HepG2 (cell line): ENCODE results near the gene KATNAL1. TPM values are rescaled to one million over a fixed set of nuclear protein-coding genes. Genes with fewer than 3 reads are reported as not detected.

ENCODE experiments used
- ATAC-seq: fragments of 200-7000 bp; cut with Tn5 transposase; 3 replicates; pipeline ENCODE4 v1.9.1; 2020; ENCODE audit warnings: mild to moderate bottlenecking, moderate library complexity
- BruUV-seq: library from RNA; stranded (reverse); fragments of 400-500 nt; replicated peaks from 2 replicates; lab custom pipeline; 2021; lab: Mats Ljungman, UMichigan
- CTCF ChIA-PET: fragments of 300-600 bp; formaldehyde crosslinking; extraction: SDS; loops from one replicate; lab custom pipeline; 2021; ENCODE audit warnings: low total read pairs, inconsistent platforms, low intra/inter-chr PET ratio; lab: Yijun Ruan, JAX
- POLR2A ChIA-PET: fragments of 350-600 bp; sonication (Branson Sonifier 250); formaldehyde crosslinking; loops from one replicate; lab custom pipeline; 2020; ENCODE audit warnings: antibody characterized with exemption, inconsistent platforms; lab: Yijun Ruan, JAX
- DNase-seq: peaks from one replicate; pipeline ENCODE4 v3.0.0-alpha.2; 2015; ENCODE audit warnings: low spot score
- FAIRE-seq: peaks from 3 replicates; lab custom pipeline; 2011; peaks lifted over from hg19 to GRCh38; lab: Jason Lieb, UNC
- H2AFZ ChIP-seq: one replicate; pipeline ENCODE4 v1.6.1; 2011; ENCODE audit warnings: low read length, inconsistent platforms
- H3K27ac ChIP-seq: fragments of 300-600 bp; 3 replicates; pipeline ENCODE4 v1.8.0; 2011; ENCODE audit warnings: mixed run types, mild to moderate bottlenecking, mixed read lengths, low read length, inconsistent platforms; ENCODE audit not compliant: insufficient read depth; ENCODE audit errors: extremely low read length
- H3K27me3 ChIP-seq, 2 experiments: fragments of 200-600 bp in 1 of 2; 2 replicates in 1 of 2; 3 replicates in 1 of 2; pipeline versions ENCODE4 v1.6.0 to v1.8.0; 2011; ENCODE audit warnings: low read length in 2 of 2, mild to moderate bottlenecking in 2 of 2, moderate library complexity in 2 of 2, inconsistent platforms in 1 of 2; ENCODE audit not compliant: insufficient read depth in 2 of 2, control insufficient read depth in 1 of 2
- H3K36me3 ChIP-seq, 2 experiments: fragments of 200-600 bp in 1 of 2; replicated peaks in 1 of 2; 2 replicates in 1 of 2; 3 replicates in 1 of 2; pipeline versions ENCODE4 v1.5.1 to v1.8.0; 2011; ENCODE audit warnings: low read length in 2 of 2, inconsistent platforms in 1 of 2; ENCODE audit not compliant: insufficient read depth in 2 of 2, control insufficient read depth in 1 of 2
- H3K4me1 ChIP-seq: 2 replicates; pipeline ENCODE4 v1.5.1; 2012; ENCODE audit warnings: low read length, inconsistent platforms; ENCODE audit not compliant: insufficient read depth
- H3K4me2 ChIP-seq: 2 replicates; pipeline ENCODE4 v1.6.0; 2011; ENCODE audit warnings: low read depth, low read length, inconsistent platforms
- H3K4me3 ChIP-seq, 3 experiments: fragments of 200-600 bp in 1 of 3; sonication (generic), shearing (Covaris generic) in 1 of 3; replicated peaks in 1 of 3; 2 replicates each; pipeline ENCODE4 v1.5.1; 2011 to 2016; ENCODE audit warnings: low read length in 3 of 3, inconsistent platforms in 2 of 3, low read depth in 2 of 3, mild to moderate bottlenecking in 2 of 3, control low read depth in 1 of 3, mixed read lengths in 1 of 3; ENCODE audit not compliant: insufficient read depth in 1 of 3
- H3K79me2 ChIP-seq: one replicate; pipeline ENCODE4 v1.6.1; 2011; ENCODE audit warnings: low read length, inconsistent platforms; ENCODE audit not compliant: insufficient read depth
- H3K9ac ChIP-seq: 2 replicates; pipeline ENCODE4 v1.6.0; 2011; ENCODE audit warnings: mild to moderate bottlenecking, low read depth, low read length, inconsistent platforms; ENCODE audit not compliant: insufficient read depth
- H3K9me3 ChIP-seq: 2 replicates; pipeline ENCODE4 v1.5.1; 2012; ENCODE audit warnings: mild to moderate bottlenecking, low read length
- H4K20me1 ChIP-seq: 2 replicates; pipeline ENCODE4 v1.6.0; 2011; ENCODE audit warnings: inconsistent platforms, mild to moderate bottlenecking, low read length, moderate library complexity; ENCODE audit not compliant: insufficient read depth
- CEBPB ChIP-seq: IDR thresholded peaks from 2 replicates; pipeline ENCODE4 v1.6.1; 2011; ENCODE audit warnings: low read depth, low read length, improper control_type of control experiment, borderline replicate concordance
- HNF4G ChIP-seq, 2 experiments: sonication (generic) in 1 of 2; formaldehyde crosslinking in 1 of 2; IDR thresholded peaks; 2 replicates each; pipeline versions ENCODE4 v1.4.0 to v1.6.1; 2011 to 2020; ENCODE audit warnings: borderline replicate concordance in 2 of 2, low read depth in 2 of 2, mild to moderate bottlenecking in 2 of 2, low read length in 1 of 2, missing genetic modification reagents in 1 of 2, moderate library complexity in 1 of 2
- MAFK ChIP-seq, 2 experiments: IDR thresholded peaks in 1 of 2; conservative IDR thresholded peaks in 1 of 2; 2 replicates each; pipeline ENCODE4 v1.6.1; 2011; ENCODE audit warnings: improper control_type of control experiment in 2 of 2, low read length in 2 of 2
- NFE2L2 ChIP-seq: fragments of 150-350 bp; IDR thresholded peaks from 2 replicates; pipeline ENCODE4 v1.6.1; 2014; ENCODE audit warnings: low read length
- SIX4 ChIP-seq: sonication (generic); formaldehyde crosslinking; IDR thresholded peaks from 2 replicates; pipeline ENCODE4 v1.4.0; 2020; ENCODE audit warnings: missing genetic modification reagents
- SMARCC2 ChIP-seq: fragments of 450-650 bp; IDR thresholded peaks from 2 replicates; pipeline ENCODE4 v1.6.1; 2017; ENCODE audit warnings: antibody characterized with exemption, mild to moderate bottlenecking
- ZFP90 ChIP-seq: sonication (generic); formaldehyde crosslinking; IDR thresholded peaks from 2 replicates; pipeline ENCODE4 v1.8.0; 2022; ENCODE audit warnings: missing genetic modification reagents, mild to moderate bottlenecking, inconsistent platforms, borderline replicate concordance
- ZKSCAN5 ChIP-seq: sonication (generic); formaldehyde crosslinking; IDR thresholded peaks from 2 replicates; pipeline ENCODE4 v1.5.1; 2020; ENCODE audit warnings: mild to moderate bottlenecking, missing genetic modification reagents
- ZNF101 ChIP-seq: sonication (generic); formaldehyde crosslinking; IDR thresholded peaks from 2 replicates; pipeline ENCODE4 v1.4.0; 2020; ENCODE audit warnings: mild to moderate bottlenecking, low read depth, missing genetic modification reagents, borderline replicate concordance
- WGBS: methylation state at CpG from one replicate; pipeline ENCODE4 v1.1.6; 2017; ENCODE audit warnings: low lambda C conversion rate; 5-methylcytosine and 5-hydroxymethylcytosine counted together
- in situ Hi-C: cut with HindIII; loops from 2 replicates; pipeline ENCODE4 v1.10.0; 2017; ENCODE audit warnings: low pct_unique_long_range_greater_than_20kb; ENCODE audit not compliant: extremely low pct_ligation_motif_present
- intact Hi-C: fragments of 100-400 bp; cut with micrococcal nuclease; formaldehyde crosslinking; loops from one replicate; pipeline ENCODE4 v1.10.0; 2022; ENCODE audit not compliant: unreplicated experiment
- polyA plus RNA-seq, 8 experiments: library from polyadenylated mRNA; depleted of rRNA in 3 of 8; stranded (reverse) in 7 of 8; unstranded in 1 of 8; fragments of >200 nt; fragmentation: Illumina TruSeq in 4 of 8; extraction: Trizol in 4 of 8; gene quantifications; 2 replicates each; pipeline versions ENCODE4 v1.2.1 to v1.2.3, GENCODE V29; 2011 to 2016; ENCODE audit warnings: low read depth in 4 of 8, missing spikeins in 1 of 8, mixed read lengths in 1 of 8; ENCODE audit not compliant: insufficient read depth in 1 of 8
- total RNA-seq, 5 experiments: library from RNA; depleted of rRNA; stranded (reverse); fragments of >200 nt; fragmentation: Illumina TruSeq; extraction: Trizol; gene quantifications; 2 replicates each; pipeline ENCODE4 v1.2.3, GENCODE V29; 2016; ENCODE audit warnings: low read depth in 1 of 5
- TF ChIP-seq, protein P1 (sequence below): IDR thresholded peaks from 2 replicates; pipeline ENCODE4 v1.6.1; 2012; ENCODE audit warnings: low read depth, low read length, improper control_type of control experiment

The KATNAL1 gene
- total and polyA plus RNA-seq, 2 of the 13 experiments (the other 11 are each of a cell fraction or from before 2014, with no cell fraction given) = 3.2 to 11.8 TPM

DNA sequence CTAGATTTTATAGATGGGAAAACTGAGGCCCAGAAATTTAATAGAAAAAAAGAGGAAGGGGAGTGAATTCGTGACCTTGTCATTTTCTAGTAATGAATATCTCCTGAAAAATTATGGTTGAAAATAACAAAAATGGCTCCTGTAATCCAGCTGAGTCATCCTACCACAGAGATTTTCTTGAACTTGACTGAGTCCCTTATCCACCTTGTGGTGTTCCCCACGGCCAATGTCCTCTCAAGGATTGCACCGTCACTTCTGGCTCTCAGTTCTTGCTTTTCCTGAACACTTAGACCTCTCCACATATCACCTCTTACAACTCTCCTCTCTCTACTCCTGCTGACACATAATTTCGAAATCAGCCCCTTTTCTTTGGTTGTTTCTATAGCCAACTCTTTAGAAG is 1.2 kb upstream of the KATNAL1 start:
- CTCF ChIA-PET = no interaction called here
- no peaks in the 10 kb centered on the region for H3K36me3 ChIP-seq
- no peak for DNase-seq
- in situ Hi-C loops (no loop called here), intact Hi-C loops (no loop called here)
- no peak overlapping the region for H2AFZ ChIP-seq
- no peak overlapping the region for H3K4me3 ChIP-seq
- TF ChIP-seq MAFK (conservative IDR thresholded peaks at IDR 0.05 in 1 of 2, IDR thresholded peaks at IDR 0.05 in 1 of 2; ENCODE audit: low read length in 2 of 2) (peak; percentile 9 to 16; a peak in 1 of 4 replicates), ZKSCAN5 (CRISPR knock-in tag) (0 out of 2 replicates have a peak, but pooled peaks have one; percentile 25), CEBPB (0 out of 2 replicates have a peak, but pooled peaks have one; percentile 7), HNF4G (IDR thresholded peaks at IDR 0.05; ENCODE audit: borderline replicate concordance, low read depth, low read length) (no peak), HNF4G (CRISPR knock-in tag; IDR thresholded peaks at IDR 0.05; ENCODE audit: borderline replicate concordance, low read depth) (no peak), ZNF101 (no peak), SMARCC2 (no peak), NFE2L2 (peak; percentile 79)
- H3K27ac ChIP-seq = no peak overlapping the region
- POLR2A ChIA-PET = interaction anchor here (2.1 kb wide), 1 partner anchor 309 kb away, joined by 11 read pairs; the partner anchor contains the start of gene USPL1
- peaks cover 13% of the 10 kb centered on the region for H3K79me2 ChIP-seq
- no TSS peak for BruUV-seq
- H4K20me1 ChIP-seq = no peaks in the 10 kb centered on the region
- H3K9ac ChIP-seq = no peak overlapping the region
- no peak for FAIRE-seq
- H3K4me1 ChIP-seq = peaks cover 41% of the 10 kb centered on the region
- ATAC-seq = no peak
- no peaks in the 10 kb centered on the region; a peak in 1 of 5 replicates for H3K27me3 ChIP-seq
- WGBS = 91% methylated on average over 4 of the region's 4 CpGs
- no peak overlapping the region for H3K4me2 ChIP-seq
- H3K9me3 ChIP-seq = no peaks in the 10 kb centered on the region

DNA sequence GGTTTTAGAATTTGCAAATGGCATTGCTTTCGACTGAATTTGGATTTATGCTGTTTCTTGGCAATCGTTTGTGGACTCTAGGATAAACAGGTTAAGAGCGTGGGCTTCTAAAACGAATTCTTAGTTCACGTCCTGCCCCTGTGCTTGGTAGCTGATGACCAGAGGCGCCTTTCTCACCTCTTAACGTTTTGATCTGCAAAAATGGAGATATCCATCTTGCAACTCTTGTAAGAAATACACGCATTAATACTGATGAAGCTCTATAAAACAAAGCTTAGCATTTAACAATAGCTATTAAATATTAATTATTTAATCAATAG is 580 bp upstream of the KATNAL1 start:
- Histone ChIP-seq H3K79me2 (peaks cover 15% of the 10 kb centered on the region), H3K4me2 (peak overlapping the region; percentile 92), H3K9me3 (no peaks in the 10 kb centered on the region), H3K27ac (peak overlapping the region; percentile 90), H3K9ac (peak overlapping the region; percentile 78), H3K4me1 (peaks cover 47% of the 10 kb centered on the region), H3K36me3 (no peaks in the 10 kb centered on the region), H4K20me1 (0 out of 2 replicates have a peak, but pooled peaks cover 3% of the 10 kb centered on the region), H3K4me3 (peak overlapping the region; percentile 81 to 93 (median 88)), H2AFZ (peak overlapping the region; percentile 70), H3K27me3 (no peaks in the 10 kb centered on the region; a peak in 1 of 5 replicates)
- ChIA-PET CTCF (no interaction called here), POLR2A (interaction anchor here (1.4 to 2.1 kb wide), 4 partner anchors 13 to 309 kb away, joined by 3 to 11 read pairs (median 8); partner anchors contain the start of gene USPL1)
- BruUV-seq = no TSS peak
- DNase-seq = no peak
- no peak for FAIRE-seq
- intact Hi-C loops (loop anchor here (2.0 kb wide), 1 partner anchor 27 kb away; no protein-coding TSS in a partner anchor), in situ Hi-C loops (no loop called here)
- 52% methylated on average over 8 of the region's 8 CpGs for WGBS
- no peak for ATAC-seq
- TF ChIP-seq, protein P1, sequence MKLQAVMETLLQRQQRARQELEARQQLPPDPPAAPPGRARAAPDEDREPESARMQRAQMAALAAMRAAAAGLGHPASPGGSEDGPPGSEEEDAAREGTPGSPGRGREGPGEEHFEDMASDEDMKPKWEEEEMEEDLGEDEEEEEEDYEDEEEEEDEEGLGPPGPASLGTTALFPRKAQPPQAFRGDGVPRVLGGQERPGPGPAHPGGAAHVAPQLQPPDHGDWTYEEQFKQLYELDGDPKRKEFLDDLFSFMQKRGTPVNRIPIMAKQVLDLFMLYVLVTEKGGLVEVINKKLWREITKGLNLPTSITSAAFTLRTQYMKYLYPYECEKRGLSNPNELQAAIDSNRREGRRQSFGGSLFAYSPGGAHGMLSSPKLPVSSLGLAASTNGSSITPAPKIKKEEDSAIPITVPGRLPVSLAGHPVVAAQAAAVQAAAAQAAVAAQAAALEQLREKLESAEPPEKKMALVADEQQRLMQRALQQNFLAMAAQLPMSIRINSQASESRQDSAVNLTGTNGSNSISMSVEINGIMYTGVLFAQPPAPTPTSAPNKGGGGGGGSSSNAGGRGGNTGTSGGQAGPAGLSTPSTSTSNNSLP = no peak
- TF ChIP-seq ZFP90 (no peak), SIX4 (CRISPR knock-in tag) (no peak)
